AG08396 (cell line): ENCODE data around the gene DPT.

Source experiments
- DNase-seq: peaks from one replicate; pipeline ENCODE4 v3.0.0; 2012; ENCODE audit warnings: low spot score, mixed read lengths

The DPT gene

DNA sequence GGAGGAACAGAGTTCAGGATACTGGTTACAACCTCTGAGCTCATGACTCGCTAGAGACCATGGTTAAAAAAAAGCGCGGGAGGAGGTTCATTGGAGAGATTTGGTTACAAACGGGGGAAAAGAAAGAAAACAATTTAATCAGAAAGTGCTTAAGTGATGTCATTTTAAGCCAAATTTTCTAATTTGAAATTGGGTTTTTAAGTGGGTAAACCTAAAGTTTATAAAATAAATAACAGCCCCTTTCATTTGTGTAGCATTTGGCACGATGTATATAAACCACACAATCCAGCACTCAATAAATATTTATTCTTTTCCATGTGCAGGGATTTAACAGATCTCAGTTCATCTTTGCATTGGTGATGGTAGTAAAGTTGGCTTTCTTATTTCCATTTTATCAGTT is 7.0 kb upstream of the DPT start:
- DNase-seq, result no peak

DNA sequence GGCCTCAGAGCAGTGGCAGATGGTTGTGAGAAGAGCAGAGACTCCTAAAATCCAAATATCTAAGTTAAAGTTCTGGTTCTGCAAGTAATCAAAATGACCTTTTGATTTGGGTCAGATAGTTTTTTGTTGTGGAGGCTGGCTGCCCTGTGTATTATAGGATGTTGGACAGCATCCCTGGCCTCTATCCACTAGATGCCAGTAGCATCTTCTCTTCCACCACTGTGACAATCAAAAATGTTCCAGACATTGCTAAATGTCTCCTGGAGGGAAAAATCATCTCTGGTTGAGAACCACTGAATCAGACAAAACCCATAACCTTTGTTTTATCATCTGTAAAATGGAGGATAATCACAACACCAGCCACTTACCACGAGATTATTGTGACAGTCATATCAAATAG is 5.9 kb upstream of the DPT start:
- no peak for DNase-seq

DNA sequence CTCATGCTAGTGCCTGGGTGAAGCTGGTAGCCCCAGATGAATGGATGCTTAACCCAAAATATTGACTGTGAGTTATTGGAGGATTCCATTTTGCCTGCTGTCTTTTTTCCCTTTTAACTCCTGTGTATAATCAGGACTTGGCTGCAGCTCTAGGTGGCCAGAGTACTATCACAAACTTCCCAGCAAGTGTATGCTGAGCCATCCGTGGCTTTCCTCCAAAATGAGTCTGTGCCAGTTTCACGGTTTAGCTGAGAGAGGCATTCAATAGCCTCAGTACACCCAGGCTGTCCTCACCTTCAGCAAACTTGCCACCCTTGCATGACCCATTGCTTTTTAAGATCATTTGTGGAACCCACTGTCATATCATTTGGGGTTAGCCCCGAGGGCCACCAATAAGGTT is 5.3 kb upstream of the DPT start:
- no peak for DNase-seq

DNA sequence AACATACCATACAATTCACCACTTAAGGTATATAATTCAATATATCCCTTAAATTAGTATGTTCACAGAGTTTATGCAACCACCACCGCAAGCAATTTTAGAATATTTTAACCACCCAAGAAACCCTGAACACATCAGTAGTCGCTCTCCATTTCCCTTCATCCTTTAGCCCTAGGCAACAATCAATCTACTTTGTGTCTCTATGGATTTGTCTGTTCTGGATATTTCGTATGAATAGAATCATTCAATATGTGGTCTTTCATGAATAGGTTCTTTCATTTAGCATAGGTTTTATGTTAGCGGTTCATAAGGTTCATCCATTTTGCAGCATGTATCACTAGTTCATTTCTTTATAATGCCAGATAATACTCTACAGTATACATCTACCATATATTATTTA is 4.2 kb upstream of the DPT start:
- DNase-seq, result no peak

DNA sequence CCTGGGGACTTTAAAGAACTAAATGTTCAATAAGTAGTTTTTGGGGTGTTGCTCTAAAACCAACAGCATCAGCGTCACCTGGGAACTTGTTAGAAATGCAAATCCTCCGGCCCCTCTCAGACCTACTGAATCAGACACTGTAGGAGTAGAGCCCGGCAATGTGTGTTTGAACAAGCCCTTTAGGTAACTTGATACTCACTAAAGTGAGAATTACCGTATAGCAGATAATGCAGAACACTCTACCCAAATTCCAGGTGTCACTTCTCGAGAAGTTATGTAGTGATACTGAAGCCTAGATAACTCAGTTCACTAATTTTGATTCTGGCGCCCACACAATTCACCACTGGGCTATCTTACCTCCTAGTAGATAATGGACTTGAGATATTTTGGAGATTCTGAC is 3.7 kb upstream of the DPT start:
- no peak for DNase-seq

DNA sequence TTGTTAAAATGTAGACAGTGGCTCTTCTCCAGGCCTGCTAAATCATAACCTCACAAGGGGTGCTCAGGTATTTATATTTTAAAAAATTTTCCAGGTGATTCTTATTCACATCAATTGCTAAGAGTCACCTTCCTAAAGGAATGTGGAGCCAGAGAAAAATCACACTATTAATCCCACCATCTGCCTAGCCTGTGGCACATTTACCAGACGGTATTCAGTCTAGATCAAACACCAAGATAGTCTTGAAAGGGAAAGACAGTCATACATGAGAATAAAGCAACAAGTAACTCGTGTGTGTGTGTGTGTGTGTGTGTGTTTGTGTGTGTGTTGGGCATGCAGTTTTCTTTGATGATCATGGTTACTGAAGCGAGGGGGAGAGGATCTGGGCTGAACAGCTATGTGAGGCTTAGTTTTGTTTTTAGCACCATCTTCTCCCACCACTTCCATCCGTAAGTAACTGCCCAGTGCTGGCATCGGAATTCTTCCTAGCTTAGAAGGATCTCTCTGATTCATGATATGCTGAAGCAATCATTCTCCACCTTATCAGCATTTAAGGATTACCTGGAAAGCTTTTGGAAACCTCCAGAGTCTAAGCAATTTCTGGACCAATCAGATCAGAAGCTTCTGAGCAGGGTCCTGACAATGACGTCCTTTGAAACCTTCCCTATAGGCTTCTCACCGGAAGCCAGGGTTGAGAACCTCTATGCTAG is 2.4 kb upstream of the DPT start:
- no peak for DNase-seq

DNA sequence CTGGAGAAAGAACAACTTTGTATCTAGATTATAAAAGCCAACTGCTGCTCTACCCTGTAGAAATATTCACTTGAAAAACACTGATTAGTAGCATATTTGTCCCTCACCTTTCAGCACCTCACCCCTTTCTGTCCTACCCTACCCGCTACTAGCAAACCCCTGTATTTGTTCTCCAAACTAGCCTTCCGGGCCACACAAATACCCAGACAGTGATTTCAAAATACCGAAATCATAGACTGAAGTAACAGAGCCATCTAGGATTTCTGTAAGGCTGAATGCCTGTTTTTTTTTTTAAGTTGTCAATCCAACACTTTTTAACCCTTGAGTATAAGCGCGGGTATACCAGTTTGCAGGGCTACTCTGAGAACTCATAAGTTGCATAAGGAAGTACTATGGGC is 398 bp upstream of the DPT start:
- no peak for DNase-seq

DNA sequence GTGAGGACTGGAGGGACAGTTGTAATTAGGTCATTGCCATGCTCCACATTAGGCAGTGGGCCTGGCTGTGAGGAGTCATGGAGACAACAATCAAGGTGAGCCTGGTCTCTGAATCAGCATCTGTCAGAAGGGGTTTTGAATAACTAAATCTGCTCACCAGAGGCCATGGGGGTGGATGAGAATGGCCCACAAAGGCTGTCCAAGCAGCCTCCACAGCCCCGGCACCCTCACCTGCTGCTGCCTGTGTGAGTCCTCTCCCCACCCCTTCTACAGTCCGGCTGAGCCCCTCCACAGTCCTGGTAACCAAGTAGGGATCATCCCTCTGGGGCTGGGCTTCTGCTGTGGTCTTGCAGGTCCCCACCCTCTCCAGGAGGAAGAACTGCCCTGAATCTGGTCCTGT is 2.3 kb downstream of the DPT start:
- no peak for DNase-seq

DNA sequence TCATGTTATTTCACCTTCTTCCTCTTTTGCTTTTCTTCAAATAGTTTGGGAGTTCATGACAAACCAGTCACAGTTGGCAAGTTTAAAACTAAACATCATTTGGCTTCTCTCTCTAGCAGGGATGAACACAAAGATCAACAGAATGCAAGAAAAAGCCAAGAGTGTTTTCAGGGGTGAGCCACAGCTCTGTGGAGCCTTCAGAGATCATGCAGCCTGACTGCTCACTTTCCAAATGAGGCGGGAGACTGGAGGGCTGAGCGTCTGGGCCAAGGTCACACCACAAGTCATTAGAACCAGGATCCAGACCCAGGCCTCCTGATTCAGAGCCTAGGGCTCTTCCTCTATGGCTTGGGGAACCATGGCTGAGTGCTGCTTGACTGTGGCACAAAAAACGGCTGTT is 2.7 kb downstream of the DPT start:
- DNase-seq, result no peak

DNA sequence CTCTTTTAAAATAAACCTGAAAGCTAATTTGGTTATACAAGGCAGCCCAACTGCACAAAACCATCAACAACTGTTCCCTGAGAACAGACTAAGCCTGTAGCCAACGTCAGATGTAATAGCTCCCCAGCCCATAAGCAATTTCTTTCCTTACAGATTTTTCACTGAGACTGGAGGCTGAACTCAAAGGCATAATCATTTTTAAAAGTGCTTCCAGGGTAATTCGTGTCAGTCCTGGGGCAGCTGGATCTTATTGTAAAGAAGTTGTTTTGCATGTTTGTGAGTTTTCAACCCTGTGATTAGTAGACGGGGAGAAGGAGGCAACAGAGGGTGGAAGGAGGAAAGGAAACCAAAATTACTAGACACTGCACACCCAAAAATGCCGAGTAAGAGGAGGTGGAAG is 3.2 kb downstream of the DPT start:
- DNase-seq, result no peak

DNA sequence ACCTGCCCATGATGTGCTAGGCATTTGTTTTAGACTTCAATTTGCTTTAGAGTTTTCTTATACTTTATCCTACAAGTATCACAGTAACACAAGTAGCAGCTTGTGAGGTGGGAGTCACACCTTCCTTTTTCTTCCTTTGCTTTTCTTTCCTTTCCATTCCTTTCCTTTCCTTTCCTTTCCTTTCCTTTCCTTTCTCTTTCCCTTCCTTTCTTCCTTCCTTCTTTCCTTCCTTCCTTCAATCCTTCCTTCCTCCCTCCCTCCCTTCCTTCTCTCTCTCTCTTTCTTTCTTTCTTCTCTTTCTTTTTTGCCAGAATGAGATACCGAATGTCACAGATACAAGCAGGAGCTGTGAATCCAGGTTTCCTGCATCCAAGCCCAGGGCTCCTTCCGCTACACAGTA is 3.9 kb downstream of the DPT start:
- DNase-seq, result no peak

DNA sequence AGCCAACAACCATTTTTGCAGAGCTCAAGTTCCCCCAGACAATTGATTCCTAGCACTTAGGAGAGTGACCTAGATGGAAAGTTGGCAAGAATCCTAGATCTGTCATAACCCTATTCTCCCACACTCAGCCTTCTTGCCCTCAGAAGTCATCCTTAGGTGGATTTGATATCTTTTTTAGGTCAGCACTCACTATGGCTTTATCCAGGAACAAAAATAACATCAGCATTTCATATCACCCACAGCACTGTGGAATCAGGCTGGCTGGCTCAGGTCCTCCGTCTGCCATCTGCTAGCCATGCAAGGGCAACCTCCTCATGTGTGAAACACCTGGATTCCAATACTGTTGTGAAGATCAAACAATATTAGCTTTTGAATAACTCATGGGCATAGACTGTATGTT is 6.0 kb downstream of the DPT start:
- no peak for DNase-seq

DNA sequence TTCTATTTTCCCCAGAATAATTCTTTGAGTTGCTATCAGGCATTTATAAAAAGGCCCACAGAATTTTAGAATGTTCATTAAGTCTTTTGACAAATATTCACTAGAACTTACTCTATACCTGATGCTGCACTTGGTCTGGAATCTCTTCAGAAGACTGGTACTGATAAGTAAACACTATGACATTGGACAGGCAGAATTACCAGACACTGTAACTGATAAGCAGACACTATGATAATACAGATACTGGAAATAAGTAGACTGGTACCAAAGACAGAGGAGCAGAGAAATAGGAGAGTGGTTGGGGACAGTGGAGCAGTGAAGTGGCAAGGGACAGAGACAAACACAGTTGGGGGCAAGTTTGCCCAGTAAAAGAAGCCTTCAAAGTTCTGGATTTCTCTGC is 8.2 kb downstream of the DPT start:
- DNase-seq, result no peak

DNA sequence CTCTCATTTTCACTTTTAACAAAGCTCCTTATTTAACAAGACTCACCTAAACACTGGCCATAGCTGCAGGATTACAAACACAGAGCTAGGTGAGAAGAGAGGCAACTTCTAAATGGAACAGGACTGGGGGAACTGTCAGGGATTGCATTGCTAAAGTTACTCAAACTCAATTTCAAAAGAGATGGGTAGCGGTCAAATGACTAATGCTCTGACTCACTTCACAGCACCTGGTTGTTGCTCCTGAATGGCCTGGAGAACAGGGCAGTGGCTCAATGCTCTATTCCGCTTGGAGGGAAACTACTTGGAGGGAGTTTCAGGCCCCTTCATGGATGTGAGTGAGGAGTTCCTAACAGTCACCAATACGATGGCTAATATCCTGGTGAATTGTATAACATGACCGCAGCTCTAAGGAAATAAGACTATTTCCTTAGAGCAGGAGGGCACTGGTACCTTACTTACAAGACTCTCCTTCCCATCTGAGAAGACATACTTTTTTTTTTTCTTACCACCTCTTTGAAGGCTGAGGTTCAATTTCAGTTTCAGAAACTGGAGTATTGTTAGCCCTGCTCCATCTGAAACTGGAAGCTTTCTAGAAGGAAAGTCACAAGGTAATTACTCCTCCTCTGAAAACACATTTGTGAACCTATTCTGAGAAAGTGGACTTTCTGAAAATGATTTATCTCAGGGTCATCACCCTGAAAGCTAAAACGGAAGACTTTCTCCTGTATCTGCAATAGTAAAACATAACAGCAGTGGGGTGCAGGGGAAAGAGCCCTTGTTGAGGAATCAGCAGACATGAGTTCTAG is 9.5 kb downstream of the DPT start:
- no peak for DNase-seq

DNA sequence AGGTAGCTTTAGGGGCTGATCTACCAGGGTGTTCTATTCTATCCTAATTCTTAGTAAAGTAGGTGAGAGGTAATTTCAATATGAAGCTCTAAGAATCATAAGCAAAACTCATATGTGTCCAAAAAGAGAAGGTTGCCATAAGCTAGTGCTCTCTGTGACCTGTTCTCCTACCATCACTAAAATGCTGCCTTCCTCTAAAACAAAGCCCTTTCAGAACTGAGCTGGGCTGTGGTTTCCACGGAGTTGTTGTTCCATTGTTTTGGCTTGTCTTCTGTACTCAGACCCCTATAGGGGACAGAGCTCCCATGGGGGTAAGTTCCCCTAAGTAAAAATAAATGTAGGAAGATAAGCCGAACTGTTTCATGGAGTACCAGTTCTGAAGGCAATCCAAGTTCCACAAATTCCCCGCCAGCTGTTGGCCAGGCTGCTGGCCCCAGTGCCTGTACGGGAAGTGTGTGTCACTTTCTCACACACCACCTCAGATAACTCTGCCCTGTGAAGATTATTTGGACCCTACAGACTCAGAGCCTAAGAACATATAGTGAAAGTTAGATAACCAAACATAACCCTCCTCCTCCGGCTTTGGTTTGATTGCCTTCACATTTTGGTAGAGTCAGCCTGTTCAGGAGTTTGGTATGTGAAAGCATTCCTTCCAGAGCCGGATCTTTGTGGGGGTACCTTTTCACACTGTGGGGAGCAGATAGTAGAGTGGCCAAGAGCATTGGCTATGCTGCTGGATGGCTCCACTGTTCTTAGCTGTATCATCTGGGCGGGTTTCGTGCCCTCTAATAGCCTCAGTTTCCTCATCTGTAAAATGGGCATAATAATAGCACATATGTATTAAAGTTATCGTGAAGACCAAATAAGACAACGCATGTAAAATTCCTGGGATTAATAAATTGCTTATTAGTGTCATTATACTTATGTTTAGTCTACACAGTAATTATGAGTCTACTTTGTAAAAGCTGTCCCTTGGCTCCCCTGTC is 10.8 kb downstream of the DPT start:
- no peak for DNase-seq

DNA sequence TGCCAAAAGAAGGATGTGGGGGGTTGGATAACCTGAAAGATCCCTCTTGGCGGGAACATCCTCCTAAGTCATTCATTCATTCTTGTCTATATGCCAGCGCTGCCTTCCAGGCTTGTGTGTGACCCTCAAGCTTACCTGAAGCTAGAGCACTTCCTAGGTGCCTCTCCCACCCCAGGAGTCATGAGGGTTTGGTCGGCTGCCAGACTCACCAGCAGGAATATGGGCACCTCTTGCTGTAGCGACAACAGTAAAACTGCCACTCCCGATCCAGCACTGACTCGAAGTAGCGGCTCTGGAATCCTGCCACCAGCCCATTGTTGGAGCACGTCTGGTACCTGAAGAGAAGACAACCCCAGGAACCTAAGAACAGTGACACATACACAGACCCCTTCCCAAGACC is 15.0 kb downstream of the DPT start:
- no peak for DNase-seq

DNA sequence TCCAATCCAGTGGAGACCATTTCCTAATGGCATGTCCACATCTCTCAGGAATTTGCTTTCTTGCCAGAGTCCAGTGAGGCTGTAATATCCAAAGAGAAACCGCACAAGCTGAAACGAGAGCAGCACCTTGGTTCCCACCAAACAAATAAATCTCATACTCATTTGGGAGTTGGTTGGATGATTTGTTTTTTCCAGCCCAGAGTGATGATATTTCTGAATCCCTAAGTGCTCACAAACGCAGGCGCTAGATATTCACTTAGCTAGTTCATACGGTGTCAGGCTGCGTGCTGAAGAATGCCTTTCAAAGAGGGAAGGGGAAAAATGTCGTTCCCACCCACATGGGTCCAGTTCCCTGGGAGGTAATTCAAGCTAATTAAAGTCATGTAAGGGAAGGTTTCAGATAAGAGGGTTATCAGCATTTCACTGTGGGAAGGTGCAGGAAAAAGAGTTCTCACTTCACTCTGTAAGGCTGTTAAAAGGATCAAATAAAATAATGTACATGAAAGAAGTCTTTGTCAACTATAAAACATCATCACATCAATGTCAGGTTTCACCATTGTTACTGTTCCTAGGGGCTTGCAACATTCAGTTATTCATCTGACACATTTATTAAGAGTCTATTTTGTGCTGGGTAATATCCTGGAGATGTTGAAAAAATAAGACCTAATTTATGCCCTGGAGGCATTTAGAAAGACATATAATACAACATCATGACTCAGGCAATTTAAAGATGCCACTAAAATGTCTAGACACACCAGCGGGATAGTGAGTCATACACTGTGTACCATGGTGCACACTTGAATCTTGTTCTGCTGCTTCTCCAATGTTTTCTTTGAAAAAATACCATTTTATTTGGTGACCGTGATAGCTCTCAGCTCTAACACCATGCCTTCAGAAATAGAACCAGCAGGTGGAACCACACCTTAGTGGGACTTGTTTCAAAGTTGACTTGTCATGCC is 19.3 kb downstream of the DPT start:
- peak; percentile 30 for DNase-seq

DNA sequence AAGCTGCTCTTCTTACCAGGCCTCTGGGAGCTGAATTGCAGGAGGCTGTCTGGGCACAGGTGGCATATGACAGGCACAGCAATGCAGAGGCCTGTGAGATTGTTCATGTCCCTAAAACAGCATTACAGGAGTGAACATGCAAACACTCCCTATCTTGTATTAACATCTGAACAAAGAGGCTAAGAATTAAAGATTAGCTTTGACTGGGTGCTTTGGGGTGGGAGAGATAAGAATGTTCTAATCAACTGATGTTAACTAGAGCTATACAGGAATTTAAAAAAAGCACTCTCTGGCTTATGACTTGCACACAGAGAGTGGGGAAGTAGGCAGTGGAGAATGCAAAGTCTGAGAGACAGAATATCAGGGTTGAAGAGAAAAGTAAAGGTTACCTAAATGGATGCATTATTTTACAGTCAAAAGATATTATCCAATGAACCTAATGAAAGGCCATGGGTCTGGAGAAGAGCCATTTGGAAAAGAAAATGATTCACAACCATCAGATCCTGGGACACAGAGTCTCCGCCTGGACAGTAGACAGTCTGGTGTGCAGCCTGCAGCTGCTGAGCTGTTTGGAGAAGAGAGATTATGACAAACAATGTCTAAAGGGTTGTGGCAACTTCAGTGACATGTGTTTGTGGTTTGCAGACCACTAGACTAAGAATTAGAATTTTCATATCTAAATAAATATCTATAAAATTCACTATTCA is 20.2 kb downstream of the DPT start:
- DNase-seq, result no peak

DNA sequence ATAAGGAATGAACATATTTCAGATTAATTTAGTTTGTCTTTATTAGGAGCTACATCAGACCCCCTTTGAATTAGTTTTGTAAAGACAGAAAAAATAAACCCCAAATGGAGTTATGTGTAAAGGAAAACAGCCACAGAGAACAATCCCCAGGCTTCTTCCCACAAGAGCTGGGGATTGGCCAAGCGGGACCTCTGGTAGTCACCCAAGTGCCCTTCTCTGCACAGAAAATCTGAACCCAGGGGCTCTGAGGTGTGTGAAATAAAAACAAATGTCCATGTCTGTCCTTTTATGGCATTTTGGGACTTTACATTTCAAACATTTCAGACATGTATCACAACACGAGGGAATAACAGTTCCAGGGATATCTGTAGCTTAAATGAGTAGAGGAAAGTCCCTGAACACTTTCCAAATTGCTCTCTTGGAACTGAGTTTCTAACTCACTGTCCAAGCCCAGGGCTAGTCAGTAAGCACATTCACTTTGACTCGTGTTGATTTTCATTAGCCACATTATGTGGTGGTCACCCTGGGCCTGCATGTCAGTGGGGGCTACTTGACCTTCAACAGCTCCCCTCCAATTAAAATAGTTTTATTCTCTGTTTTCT is 22.5 kb downstream of the DPT start:
- DNase-seq, result no peak

DNA sequence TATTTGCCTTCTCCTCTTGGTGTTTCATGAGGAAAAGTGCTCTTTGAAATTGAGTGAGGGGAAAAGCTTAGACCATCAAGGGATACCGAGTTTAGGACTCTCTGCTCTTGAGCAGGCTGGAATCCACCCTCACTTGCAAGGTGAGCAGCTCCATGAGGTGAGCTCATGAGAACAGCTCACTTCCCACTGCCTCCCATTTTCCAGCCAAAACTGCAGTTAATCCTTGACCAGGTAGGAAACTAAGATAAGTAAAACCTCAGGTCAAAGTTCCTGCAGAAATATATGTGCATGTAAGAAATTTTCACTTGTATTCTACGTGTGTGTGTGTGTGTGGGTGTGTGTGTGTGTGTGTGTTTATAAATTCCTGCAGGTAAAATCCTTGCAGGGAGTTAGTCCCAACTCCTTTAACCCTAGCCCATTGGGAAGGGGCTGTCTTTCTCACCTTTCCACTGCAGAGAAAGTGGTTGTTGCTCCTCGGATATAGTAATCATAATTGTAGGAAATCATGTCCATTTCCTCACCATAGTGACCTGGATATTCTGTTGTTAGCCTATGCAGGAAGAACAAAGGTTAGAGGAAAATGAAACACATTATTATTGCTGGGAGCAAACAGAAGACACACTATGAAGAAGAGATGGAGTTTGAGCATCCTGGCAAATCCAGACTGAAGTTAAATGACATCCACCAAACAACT is 28.3 kb downstream of the DPT start:
- DNase-seq, result no peak
